COLO829 (cell line): ENCODE measurements around the gene ZPBP.
"Not testable (repeated sequence)": the region's sequence is repeated elsewhere in the genome, so short reads cannot be mapped to it uniquely, and the experiment has no call there.

ENCODE experiments used
- DNase-seq: peaks from one replicate; pipeline ENCODE4 v3.0.0; 2012; ENCODE audit warnings: low spot score

Gene ZPBP

DNA sequence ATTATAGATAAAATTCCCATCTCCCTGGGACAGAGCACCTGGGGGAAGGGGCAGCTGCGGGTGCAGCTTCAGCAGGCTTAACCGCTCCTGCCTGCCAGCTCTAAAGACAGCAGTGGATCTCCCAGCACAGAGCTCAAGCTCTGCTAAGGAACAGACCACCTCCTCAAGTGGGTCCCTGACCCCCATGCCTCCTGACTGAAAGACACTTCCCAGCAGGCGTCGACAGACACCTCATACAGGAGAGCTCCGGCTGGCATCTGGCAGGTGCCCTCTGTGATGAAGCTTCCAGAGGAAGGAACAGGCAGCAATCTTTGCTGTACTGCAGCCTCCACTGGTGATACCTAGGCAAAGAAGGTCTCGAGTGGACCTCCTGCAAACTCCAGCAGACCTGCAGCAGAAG is 51.9 kb downstream of the ZPBP start:
- not testable (repeated sequence) for DNase-seq

- peak; percentile 13 for DNase-seq
These were observed 56.0 kb downstream of the ZPBP start for GRCh38 chr7:50037086-50037485.

DNA sequence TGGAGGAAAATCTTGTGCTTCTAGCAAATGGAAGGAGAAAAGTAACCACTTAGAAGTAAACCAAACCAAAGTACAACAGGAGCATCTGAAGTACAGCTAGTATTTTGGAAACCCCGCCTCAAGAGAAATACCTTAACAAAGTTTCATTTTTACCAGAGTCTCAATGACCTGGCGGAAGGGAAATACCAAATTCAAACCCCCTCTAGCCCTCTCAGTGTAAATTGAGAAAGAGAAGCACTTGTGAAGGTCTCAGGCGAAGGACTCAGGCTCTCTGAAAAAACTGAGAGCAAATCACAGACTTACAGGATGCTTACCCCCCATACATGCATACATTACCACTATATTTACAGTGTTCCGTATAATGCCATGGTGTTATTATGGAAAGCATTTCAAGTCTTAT is 70.1 kb downstream of the ZPBP start:
- DNase-seq = no peak

GRCh38 chr7:50022451-50022850 is 70.6 kb downstream of the ZPBP start:
- DNase-seq = no peak

- DNase-seq = no peak
These were observed 97.4 kb downstream of the ZPBP start for GRCh38 chr7:49995681-49996080.

GRCh38 chr7:49986191-49986590 is 106.9 kb downstream of the ZPBP start:
- no peak for DNase-seq

- DNase-seq = no peak
These were observed 112.6 kb downstream of the ZPBP start for GRCh38 chr7:49980465-49980864.

DNA sequence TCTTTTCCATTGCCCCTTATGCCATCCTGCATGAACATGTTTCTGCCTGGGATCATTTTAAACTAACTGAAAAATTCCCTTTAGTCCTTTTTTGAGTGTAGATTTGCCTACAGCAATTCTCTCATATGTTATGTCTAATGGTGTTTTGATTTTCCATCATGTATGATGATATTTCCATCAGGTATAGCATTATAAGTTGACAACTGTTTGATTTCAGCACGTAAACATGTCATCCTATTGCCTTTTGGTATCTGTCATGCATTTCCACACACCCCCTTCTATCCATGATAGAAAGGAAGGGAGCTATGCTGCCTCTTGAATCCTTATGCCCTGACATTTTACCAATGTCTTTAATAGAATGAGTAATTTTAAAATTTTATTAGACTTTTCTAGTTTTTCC is 116.8 kb downstream of the ZPBP start:
- no peak for DNase-seq

- no peak for DNase-seq
These were observed 119.0 kb downstream of the ZPBP start for GRCh38 chr7:49974035-49974434.

GRCh38 chr7:49937608-49938007 is 155.4 kb downstream of the ZPBP start:
- DNase-seq = no peak

DNA sequence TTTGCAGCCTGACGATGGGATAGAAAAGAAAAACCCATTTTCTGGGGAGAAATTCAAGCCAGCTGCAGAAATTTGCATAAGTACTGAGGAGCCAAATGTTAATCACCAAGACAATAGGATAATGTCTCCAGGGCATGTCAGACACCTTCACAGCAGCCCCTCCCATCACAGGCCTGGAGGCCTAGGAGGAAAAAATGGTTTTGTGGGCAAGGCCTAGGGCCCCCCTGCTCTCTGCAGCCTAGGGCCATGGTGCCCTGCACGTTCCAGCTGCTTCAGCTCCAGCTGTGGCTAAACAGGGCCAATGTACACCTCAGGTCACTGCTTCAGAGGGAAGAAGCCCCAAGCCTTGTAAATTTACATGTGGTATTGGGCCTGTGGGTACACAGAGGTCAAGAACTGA is 161.4 kb downstream of the ZPBP start:
- no peak for DNase-seq

GRCh38 chr7:49928787-49929186 is 164.3 kb downstream of the ZPBP start:
- DNase-seq = no peak

DNA sequence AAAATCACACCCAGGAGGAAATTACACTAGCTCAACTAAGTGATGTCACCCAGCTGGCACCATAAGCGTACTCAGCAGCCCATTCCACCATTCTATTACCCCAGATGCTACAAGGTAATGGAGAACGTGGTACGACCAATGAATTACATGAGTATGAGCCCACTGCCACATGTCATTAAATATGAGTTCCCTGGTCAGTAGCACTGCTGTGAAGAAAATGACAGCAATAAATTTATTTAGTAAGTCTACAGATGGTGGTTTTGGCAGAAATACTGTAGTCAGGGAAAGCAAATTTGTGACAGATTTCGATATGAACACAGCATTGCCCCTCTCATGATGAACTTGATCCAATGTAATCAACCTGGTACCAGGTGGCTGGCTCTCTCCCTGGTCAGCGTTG is 165.4 kb downstream of the ZPBP start:
- DNase-seq = no peak

DNA sequence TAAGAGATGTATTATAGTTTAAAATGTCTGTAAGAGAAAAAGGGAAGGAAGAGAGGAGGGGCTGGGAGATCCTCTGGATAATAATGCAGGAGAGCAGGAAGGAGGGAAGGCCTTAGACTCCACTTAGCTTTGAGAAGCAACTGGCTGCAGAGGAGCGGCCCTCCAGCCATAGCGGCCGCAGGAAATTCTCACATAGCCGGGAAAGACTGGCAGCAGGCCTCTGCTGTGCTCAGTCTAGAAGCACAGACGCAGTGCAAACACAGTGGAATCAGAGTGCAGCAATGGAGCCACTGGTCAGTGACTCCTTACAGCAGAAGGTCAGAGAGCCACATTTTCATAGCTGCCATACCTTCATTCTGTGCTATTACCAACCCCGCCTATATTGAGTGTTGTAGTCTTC is 166.3 kb downstream of the ZPBP start:
- no peak for DNase-seq

GRCh38 chr7:49911909-49912308 is 181.1 kb downstream of the ZPBP start:
- DNase-seq = no peak

DNA sequence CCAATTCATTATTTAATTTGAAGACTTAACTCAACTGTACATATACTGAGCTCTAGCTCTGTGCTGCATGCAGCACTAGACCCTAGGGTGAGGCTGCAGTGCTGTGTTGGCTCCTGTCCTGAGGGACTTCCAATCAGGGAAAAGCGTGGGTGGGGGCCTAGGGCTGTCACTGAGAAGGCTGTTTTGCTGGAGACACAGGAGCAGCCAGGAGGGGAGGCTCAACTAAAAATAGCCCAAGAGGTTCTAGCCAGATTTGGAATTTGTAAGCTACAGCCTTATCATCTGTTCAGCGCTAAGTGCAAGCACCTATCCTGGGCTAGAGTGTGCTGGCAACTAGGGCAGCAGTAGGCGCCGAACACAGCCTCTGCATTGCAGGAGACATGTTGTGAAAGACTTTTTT is 198.5 kb downstream of the ZPBP start:
- DNase-seq = no peak

DNA sequence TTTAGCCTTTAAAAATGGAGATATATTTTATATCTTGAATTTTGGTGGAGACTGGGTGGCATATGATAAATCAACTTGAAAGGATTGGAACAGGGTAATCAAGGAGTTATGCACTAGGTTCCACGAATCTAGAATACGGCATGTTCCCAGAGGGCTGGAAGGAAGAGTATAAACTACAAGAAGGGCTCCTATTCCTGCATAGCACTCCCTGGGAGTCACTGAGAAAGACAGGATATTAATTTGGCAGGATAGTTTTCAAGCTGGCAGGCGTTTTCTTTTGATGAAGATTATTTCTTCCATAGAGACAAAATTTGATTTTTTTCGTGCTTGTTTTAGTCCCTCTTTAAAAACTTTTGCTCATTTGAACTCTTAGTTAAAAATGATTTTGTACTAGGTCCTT is 199.9 kb downstream of the ZPBP start:
- no peak for DNase-seq

DNA sequence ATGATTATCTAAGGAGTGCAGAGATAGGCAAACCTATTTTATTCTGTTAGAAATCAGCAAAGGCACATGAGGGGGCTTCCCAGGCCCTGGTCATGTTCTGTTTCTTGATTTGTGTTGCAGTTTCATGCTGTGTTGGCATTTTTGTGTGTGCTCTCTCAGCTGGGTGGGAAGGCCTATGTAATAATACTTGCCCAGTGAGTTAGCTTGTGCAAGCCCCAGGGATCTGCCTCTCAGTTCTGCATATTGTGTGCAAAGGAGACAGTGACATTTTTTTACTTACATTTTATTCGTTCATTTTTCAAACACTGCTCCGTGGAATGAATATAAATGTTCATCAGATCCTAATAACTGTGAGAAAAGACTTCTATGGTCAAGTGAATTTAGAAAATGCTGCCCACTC is 200.6 kb downstream of the ZPBP start:
- no peak for DNase-seq
